Activated CD8-positive, alpha-beta T cell treated with anti-CD3 and anti-CD28 coated beads, Interleukin-2, amount 10 ng/mL, durations not matched to agents 7 days and 5 days (primary cell): ENCODE results near the gene ATP8B3. TPM values are rescaled to one million over a fixed set of nuclear protein-coding genes. Genes with fewer than 3 reads are reported as not detected.

Experiments used
- ATAC-seq: fragments of 150-1000 bp; cut with Tn5 transposase; one replicate; pipeline ENCODE4 v1.10.0; 2021; ENCODE audit warnings: moderate library complexity
- CTCF ChIA-PET: fragments of 350-600 bp; sonication (Branson Sonifier 250); formaldehyde crosslinking; loops from one replicate; lab custom pipeline; 2021; ENCODE audit warnings: antibody characterized with exemption; lab: Charles Lee
- POLR2A ChIA-PET: fragments of 350-600 bp; sonication (Branson Sonifier 250); formaldehyde crosslinking; loops from one replicate; lab custom pipeline; 2021; ENCODE audit warnings: antibody characterized with exemption; lab: Charles Lee
- DNase-seq: peaks from one replicate; pipeline ENCODE4 v3.0.0-alpha.2; 2020
- H3K27ac Mint-ChIP-seq: one replicate; pipeline ENCODE4 v1.8.0; 2021; ENCODE audit warnings: mild to moderate bottlenecking, mixed read lengths
- H3K27me3 Mint-ChIP-seq: one replicate; pipeline ENCODE4 v1.8.0; 2021; ENCODE audit warnings: low read depth, mixed read lengths
- H3K36me3 Mint-ChIP-seq: one replicate; pipeline ENCODE4 v1.8.0; 2021; ENCODE audit warnings: low read depth, mixed read lengths
- H3K4me1 Mint-ChIP-seq: one replicate; pipeline ENCODE4 v1.8.0; 2021; ENCODE audit warnings: low read depth, mixed read lengths
- H3K4me3 Mint-ChIP-seq: one replicate; pipeline ENCODE4 v1.8.0; 2021; ENCODE audit warnings: mild to moderate bottlenecking, mixed read lengths
- H3K9me3 Mint-ChIP-seq: one replicate; pipeline ENCODE4 v1.8.0; 2022; ENCODE audit warnings: mixed read lengths; ENCODE audit not compliant: insufficient read depth
- total RNA-seq, 2 experiments: library from RNA; stranded (reverse); gene quantifications; one replicate each; pipeline ENCODE4 v1.2.3, GENCODE V29; 2021

Gene ATP8B3
- 10 to 100 TPM; 20.2 to 27.8 TPM for total RNA-seq

- Mint-ChIP-seq H3K36me3 (peaks cover 5% of the 10 kb centered on the region), H3K4me3 (peak within 1 kb of the TSS; percentile 89), H3K9me3 (no peaks in the 10 kb centered on the region), H3K27ac (peak within 1 kb of the TSS; percentile 100), H3K4me1 (peaks cover 24% of the 10 kb centered on the region), H3K27me3 (no peaks in the 10 kb centered on the region)
- POLR2A ChIA-PET = interaction anchor here (0.5 to 0.6 kb wide), 2 partner anchors 1316 to 1796 kb away, joined by 3 read pairs; no protein-coding TSS in a partner anchor
- CTCF ChIA-PET = interaction anchor here (1.3 to 1.6 kb wide), 3 partner anchors 14 to 26 kb away, joined by 4 to 8 read pairs (median 6); no protein-coding TSS in a partner anchor
- ATAC-seq (peak; percentile 43), DNase-seq (no peak)
These were observed at the start of gene ATP8B3 for GRCh38 chr19:1811942-1812425. TSS of gene ATP8B3 (minus strand) at chr19:1812276. CDS start at chr19:1811736, 540 bp downstream.

DNA sequence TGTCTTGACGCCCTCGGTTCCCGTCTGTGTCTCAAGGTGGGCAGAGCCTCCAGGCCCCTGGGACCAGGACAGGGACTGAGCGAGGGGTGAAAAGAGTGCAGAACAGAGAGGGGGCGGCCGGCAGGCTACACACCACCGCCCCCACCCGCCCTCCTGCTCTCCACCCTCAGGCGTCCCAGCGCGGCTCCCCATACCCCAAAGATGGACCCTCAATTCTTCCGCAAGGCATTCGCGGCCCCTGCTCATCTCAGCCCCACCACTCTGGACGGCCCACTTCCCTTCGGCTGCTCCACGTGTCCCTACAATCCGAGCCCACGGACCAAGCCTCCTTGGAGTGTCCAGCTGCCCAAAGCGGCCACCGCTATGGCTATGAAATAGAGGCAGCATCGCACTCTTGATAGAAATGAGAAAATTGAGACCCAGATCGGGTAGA is 49.5 kb upstream of the ATP8B3 start:
- DNase-seq (no peak), ATAC-seq (no peak)
- ChIA-PET POLR2A (interaction anchor here (1.0 kb wide), 1 partner anchor 232 kb away, joined by 3 read pairs; no protein-coding TSS in a partner anchor), CTCF (no interaction called here)
- H3K4me3 Mint-ChIP-seq = peak overlapping the region; percentile 95
- peaks cover 55% of the 10 kb centered on the region for H3K4me1 Mint-ChIP-seq
- H3K9me3 Mint-ChIP-seq = no peaks in the 10 kb centered on the region
- no peaks in the 10 kb centered on the region for H3K27me3 Mint-ChIP-seq
- peak overlapping the region; percentile 43 for H3K27ac Mint-ChIP-seq
- H3K36me3 Mint-ChIP-seq = peaks cover 6% of the 10 kb centered on the region

- H3K9me3 Mint-ChIP-seq = no peaks in the 10 kb centered on the region
- peaks cover 60% of the 10 kb centered on the region for H3K4me1 Mint-ChIP-seq
- ChIA-PET CTCF (no interaction called here), POLR2A (interaction anchor here (1.0 kb wide), 1 partner anchor 233 kb away, joined by 3 read pairs; no protein-coding TSS in a partner anchor)
- H3K4me3 Mint-ChIP-seq = peak overlapping the region; percentile 95
- no peak overlapping the region for H3K27ac Mint-ChIP-seq
- no peak for ATAC-seq
- H3K36me3 Mint-ChIP-seq = peaks cover 6% of the 10 kb centered on the region
- H3K27me3 Mint-ChIP-seq = no peaks in the 10 kb centered on the region
- no peak for DNase-seq
These were observed 48.9 kb upstream of the ATP8B3 start for GRCh38 chr19:1860821-1861598.

GRCh38 chr19:1860042-1860775 is 48.1 kb upstream of the ATP8B3 start:
- Mint-ChIP-seq H3K4me3 (no peak overlapping the region), H3K9me3 (no peaks in the 10 kb centered on the region), H3K27me3 (no peaks in the 10 kb centered on the region), H3K4me1 (peaks cover 60% of the 10 kb centered on the region), H3K36me3 (peaks cover 4% of the 10 kb centered on the region), H3K27ac (no peak overlapping the region)
- ChIA-PET CTCF (no interaction called here), POLR2A (no interaction called here)
- ATAC-seq (no peak), DNase-seq (peak; percentile 51)

DNA sequence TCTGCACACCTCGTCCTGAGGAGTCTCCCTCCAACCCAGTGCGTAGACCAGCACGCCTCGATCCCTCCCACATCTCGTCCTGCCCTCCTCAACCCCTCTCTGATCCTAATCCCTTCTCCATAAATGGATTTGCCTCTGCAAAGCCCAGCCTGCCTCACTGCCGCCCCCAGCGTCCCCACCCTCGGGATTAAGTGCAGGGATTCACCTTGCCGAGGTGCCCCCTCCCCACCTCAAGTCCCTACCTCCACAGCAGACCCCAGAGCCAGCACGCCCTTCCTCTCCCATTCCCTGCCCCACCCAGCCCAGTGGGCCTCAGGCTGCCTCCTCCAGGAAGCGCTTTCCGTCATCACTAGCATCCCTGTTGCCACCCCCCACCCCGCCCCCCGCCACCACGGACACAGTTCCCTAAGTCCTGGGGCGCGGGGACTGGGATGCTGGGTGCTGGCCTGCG is 47.3 kb upstream of the ATP8B3 start:
- H3K27ac Mint-ChIP-seq = peak overlapping the region; percentile 70
- DNase-seq (no peak), ATAC-seq (no peak)
- peak overlapping the region; percentile 8 for H3K4me3 Mint-ChIP-seq
- ChIA-PET CTCF (no interaction called here), POLR2A (no interaction called here)
- H3K27me3 Mint-ChIP-seq = no peaks in the 10 kb centered on the region
- no peaks in the 10 kb centered on the region for H3K9me3 Mint-ChIP-seq
- peaks cover 5% of the 10 kb centered on the region for H3K36me3 Mint-ChIP-seq
- H3K4me1 Mint-ChIP-seq = peaks cover 66% of the 10 kb centered on the region

DNA sequence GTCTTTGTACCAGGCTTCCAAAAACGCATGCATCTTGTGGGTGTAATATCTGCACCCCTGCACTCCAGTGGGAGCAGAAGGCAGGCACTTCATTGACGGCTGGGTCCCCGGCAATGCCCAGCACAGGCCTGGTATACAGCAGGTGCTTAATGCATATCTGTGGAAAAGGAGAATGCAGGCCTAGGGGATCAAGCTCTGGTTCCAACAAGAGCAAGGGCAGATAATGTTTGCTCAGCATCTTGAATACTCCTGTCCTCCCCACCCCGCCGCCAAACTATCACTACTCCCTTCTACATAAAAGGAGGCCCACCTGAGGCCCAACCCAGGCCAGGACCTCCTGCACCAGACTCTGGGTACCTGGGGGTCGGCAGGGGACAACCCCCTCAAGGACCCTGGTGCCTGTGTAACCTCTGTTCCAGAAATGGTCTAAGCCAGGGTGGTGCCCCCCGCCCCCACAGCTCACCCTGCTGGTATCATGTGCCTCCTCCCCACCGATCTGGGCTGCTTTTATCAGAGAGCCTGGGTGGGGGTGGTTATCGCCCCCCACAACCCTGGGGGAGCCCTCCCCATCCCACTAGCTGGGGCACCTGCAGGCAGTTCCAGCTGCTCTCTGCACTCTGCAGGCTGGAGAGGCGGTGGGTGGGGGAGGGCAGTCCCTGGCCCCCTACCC is 46.5 kb upstream of the ATP8B3 start:
- no peaks in the 10 kb centered on the region for H3K9me3 Mint-ChIP-seq
- H3K4me1 Mint-ChIP-seq = peaks cover 68% of the 10 kb centered on the region
- peaks cover 5% of the 10 kb centered on the region for H3K36me3 Mint-ChIP-seq
- no peaks in the 10 kb centered on the region for H3K27me3 Mint-ChIP-seq
- ChIA-PET POLR2A (interaction anchor here (1.4 to 1.7 kb wide), 3 partner anchors 9 to 24 kb away, joined by 5 to 9 read pairs (median 6); no protein-coding TSS in a partner anchor), CTCF (no interaction called here)
- ATAC-seq = no peak
- no peak for DNase-seq
- H3K4me3 Mint-ChIP-seq = no peak overlapping the region
- H3K27ac Mint-ChIP-seq = peak overlapping the region; percentile 77

GRCh38 chr19:1857648-1858326 is 45.7 kb upstream of the ATP8B3 start:
- peak overlapping the region; percentile 68 for H3K4me3 Mint-ChIP-seq
- H3K27ac Mint-ChIP-seq = peak overlapping the region; percentile 81
- ATAC-seq (no peak), DNase-seq (no peak)
- peaks cover 76% of the 10 kb centered on the region for H3K4me1 Mint-ChIP-seq
- no peaks in the 10 kb centered on the region for H3K27me3 Mint-ChIP-seq
- peaks cover 11% of the 10 kb centered on the region for H3K36me3 Mint-ChIP-seq
- CTCF ChIA-PET = interaction anchor here (0.8 to 1.1 kb wide), 3 partner anchors 16 to 40 kb away, joined by 3 to 4 read pairs (median 3); no protein-coding TSS in a partner anchor
- no peaks in the 10 kb centered on the region for H3K9me3 Mint-ChIP-seq
- POLR2A ChIA-PET = interaction anchor here (0.6 to 1.7 kb wide), 7 partner anchors 8 to 1092 kb away, joined by 3 to 9 read pairs (median 3); no protein-coding TSS in a partner anchor

DNA sequence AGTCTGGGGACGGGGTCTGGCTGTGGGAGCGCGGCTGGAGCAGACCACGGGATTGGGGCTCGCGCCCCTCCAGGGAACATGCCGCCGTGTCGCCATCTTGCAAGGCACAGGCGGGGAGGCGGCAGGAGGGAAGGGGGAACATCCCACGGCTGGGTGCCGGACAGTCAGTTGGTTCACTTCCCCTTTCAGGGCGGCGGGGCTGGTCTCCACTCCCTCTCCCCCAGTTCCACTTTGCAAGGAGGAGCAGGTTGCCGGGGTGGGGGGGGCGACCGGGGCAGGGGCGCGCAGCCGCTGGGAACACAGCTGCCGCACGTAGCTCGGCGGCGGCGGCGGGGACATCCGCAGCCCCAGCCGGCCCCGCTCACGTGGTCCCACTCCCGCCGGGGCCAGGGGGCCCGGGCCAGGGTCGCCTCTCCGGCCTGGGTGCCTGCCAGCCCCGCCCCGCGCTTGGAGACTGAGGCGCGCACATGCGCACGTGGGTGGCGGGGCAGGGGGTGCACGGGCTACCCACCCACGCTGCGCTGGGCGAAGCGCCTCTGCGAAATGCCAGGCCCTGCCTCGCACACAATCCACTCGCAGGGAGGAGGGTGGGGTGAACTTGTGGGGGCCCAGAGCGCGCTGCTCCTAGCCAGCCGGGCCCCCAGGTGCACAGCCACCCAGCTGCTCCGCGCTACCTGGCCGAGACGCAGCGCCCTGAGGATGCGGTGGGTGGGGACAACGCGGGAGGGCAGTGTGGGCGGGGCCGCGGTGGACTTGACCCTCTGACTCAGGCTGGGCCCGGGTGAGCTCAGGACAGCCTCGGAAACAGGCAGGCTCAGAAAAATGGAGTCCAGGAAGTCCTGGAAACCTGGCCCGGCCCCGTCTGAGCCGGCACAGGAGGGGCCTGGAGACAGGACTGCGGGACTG is 44.9 kb upstream of the ATP8B3 start:
- H3K27ac Mint-ChIP-seq = peak overlapping the region; percentile 95
- H3K27me3 Mint-ChIP-seq = no peaks in the 10 kb centered on the region
- H3K4me1 Mint-ChIP-seq = peaks cover 78% of the 10 kb centered on the region
- ATAC-seq = peak; percentile 15
- H3K36me3 Mint-ChIP-seq = peaks cover 7% of the 10 kb centered on the region
- H3K4me3 Mint-ChIP-seq = peak overlapping the region; percentile 83
- DNase-seq = peak; percentile 51
- ChIA-PET CTCF (interaction anchor here (0.8 to 1.8 kb wide), 6 partner anchors 8 to 40 kb away, joined by 3 to 7 read pairs (median 4); no protein-coding TSS in a partner anchor), POLR2A (interaction anchor here (0.6 to 2.2 kb wide), 10 partner anchors 7 to 1093 kb away, joined by 3 to 9 read pairs (median 4); no protein-coding TSS in a partner anchor)
- no peaks in the 10 kb centered on the region for H3K9me3 Mint-ChIP-seq

DNA sequence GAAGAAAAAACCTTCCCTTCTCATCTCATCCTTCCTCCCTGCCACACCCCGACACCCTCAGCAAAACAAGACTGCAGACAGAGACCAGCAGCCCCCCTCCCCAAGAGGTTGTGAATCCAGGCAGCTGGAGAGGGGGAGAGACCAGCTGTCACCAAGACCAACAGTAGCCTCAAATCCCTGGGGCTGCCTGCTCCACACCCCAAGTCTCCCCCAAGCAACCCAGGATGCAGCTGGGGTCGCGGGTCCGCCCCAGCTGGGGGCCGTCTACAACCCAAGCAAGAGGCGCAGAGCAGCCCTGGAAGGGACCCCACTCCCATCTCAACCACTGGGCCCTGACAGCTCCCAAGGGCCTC is 44.2 kb upstream of the ATP8B3 start:
- peaks cover 74% of the 10 kb centered on the region for H3K4me1 Mint-ChIP-seq

More for the DNA sequence above, 44.2 kb upstream of the ATP8B3 start:
- DNase-seq (no peak), ATAC-seq (no peak)
- POLR2A ChIA-PET = interaction anchor here (1.1 to 2.2 kb wide), 3 partner anchors 9 to 26 kb away, joined by 3 to 7 read pairs (median 6); no protein-coding TSS in a partner anchor
- H3K4me3 Mint-ChIP-seq = peak overlapping the region; percentile 83
- H3K27me3 Mint-ChIP-seq = no peaks in the 10 kb centered on the region
- peaks cover 7% of the 10 kb centered on the region for H3K36me3 Mint-ChIP-seq
- H3K27ac Mint-ChIP-seq = peak overlapping the region; percentile 95
- no peaks in the 10 kb centered on the region for H3K9me3 Mint-ChIP-seq
- CTCF ChIA-PET = interaction anchor here (0.9 to 1.8 kb wide), 3 partner anchors 8 to 30 kb away, joined by 3 to 7 read pairs (median 5); no protein-coding TSS in a partner anchor
